Lower leg skin (tissue), 3 donors: ENCODE results near the gene OPN3.

ENCODE experiments used
- POLR2A ChIP-seq, 2 donors: fragments of 450-650 bp; IDR thresholded peaks; one replicate each; pipeline ENCODE4 v1.6.1; 2016 to 2017; ENCODE audit warnings: antibody characterized with exemption in 2 of 2, mild to moderate bottlenecking in 1 of 2, moderate library complexity in 1 of 2
- TF ChIP-seq, protein P1 (sequence below), 3 donors: fragments of 450-650 bp; IDR thresholded peaks; one replicate each; pipeline ENCODE4 v1.5.1; 2016; ENCODE audit warnings: antibody characterized with exemption in 3 of 3, mild to moderate bottlenecking in 3 of 3, moderate library complexity in 2 of 3

- TF ChIP-seq, protein P1, sequence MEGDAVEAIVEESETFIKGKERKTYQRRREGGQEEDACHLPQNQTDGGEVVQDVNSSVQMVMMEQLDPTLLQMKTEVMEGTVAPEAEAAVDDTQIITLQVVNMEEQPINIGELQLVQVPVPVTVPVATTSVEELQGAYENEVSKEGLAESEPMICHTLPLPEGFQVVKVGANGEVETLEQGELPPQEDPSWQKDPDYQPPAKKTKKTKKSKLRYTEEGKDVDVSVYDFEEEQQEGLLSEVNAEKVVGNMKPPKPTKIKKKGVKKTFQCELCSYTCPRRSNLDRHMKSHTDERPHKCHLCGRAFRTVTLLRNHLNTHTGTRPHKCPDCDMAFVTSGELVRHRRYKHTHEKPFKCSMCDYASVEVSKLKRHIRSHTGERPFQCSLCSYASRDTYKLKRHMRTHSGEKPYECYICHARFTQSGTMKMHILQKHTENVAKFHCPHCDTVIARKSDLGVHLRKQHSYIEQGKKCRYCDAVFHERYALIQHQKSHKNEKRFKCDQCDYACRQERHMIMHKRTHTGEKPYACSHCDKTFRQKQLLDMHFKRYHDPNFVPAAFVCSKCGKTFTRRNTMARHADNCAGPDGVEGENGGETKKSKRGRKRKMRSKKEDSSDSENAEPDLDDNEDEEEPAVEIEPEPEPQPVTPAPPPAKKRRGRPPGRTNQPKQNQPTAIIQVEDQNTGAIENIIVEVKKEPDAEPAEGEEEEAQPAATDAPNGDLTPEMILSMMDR (IDR thresholded peaks at IDR 0.05), result no peak
- no peak for TF ChIP-seq POLR2A (IDR thresholded peaks at IDR 0.05)
Observed at GRCh38 chr1:241603731-241604245, 36.4 kb downstream of the OPN3 start.
